Gastrocnemius medialis (tissue), 4 donors: ENCODE data around the gene BTG3.

ENCODE experiments used
- POLR2A ChIP-seq, 2 donors: fragments of 450-650 bp; IDR thresholded peaks; one replicate each; pipeline ENCODE4 v1.6.1; 2017; ENCODE audit warnings: antibody characterized with exemption in 2 of 2, mild to moderate bottlenecking in 2 of 2, moderate library complexity in 2 of 2
- TF ChIP-seq, protein P1 (sequence below), 5 experiments: fragments of 450-650 bp in 3 of 5; fragments of 200-600 bp in 2 of 5; sonication (generic) in 2 of 5; IDR thresholded peaks in 4 of 5; conservative IDR thresholded peaks in 1 of 5; 1 replicate in 4 of 5; 2 replicates in 1 of 5; pipeline ENCODE4 v1.5.1; 2016 to 2019; ENCODE audit warnings: antibody characterized with exemption in 5 of 5, mild to moderate bottlenecking in 3 of 5, moderate library complexity in 3 of 5

DNA sequence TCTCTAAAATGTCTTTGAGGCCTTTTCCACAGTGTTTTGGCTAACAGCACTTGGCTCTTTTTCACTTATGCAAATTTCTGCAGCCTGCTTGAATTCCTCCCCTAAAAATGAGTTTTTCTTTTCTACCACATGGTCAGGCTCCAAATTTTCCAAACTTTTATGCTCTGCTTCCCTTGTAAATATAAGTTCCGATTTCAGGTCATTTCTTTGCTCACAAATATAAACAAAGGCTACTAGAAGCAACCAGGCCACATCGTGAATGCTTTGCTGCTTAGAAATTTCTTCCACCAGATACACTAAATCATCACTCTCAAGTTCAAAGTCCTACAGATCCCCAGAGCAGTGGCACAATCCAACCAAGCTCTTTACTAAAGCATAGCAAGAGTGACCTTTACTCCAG, 28.1 kb upstream of the BTG3 start:
- no peak for TF ChIP-seq POLR2A (IDR thresholded peaks at IDR 0.05)
- TF ChIP-seq, protein P1, sequence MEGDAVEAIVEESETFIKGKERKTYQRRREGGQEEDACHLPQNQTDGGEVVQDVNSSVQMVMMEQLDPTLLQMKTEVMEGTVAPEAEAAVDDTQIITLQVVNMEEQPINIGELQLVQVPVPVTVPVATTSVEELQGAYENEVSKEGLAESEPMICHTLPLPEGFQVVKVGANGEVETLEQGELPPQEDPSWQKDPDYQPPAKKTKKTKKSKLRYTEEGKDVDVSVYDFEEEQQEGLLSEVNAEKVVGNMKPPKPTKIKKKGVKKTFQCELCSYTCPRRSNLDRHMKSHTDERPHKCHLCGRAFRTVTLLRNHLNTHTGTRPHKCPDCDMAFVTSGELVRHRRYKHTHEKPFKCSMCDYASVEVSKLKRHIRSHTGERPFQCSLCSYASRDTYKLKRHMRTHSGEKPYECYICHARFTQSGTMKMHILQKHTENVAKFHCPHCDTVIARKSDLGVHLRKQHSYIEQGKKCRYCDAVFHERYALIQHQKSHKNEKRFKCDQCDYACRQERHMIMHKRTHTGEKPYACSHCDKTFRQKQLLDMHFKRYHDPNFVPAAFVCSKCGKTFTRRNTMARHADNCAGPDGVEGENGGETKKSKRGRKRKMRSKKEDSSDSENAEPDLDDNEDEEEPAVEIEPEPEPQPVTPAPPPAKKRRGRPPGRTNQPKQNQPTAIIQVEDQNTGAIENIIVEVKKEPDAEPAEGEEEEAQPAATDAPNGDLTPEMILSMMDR (IDR thresholded peaks at IDR 0.05 in 4 of 5, conservative IDR thresholded peaks at IDR 0.05 in 1 of 5): no peak
